Activated CD8-positive, alpha-beta T cell treated with anti-CD3 and anti-CD28 coated beads for 36 hours (primary cell): ENCODE data around the gene C15orf39. TPM values are rescaled to one million over a fixed set of nuclear protein-coding genes. Genes with fewer than 3 reads are reported as not detected.

ENCODE experiments used
- ATAC-seq: fragments of 200-7000 bp; cut with Tn5 transposase; one replicate; pipeline ENCODE4 v1.10.0; 2021; ENCODE audit warnings: mild to moderate bottlenecking, moderate library complexity
- CTCF ChIA-PET: fragments of 350-600 bp; sonication (Branson Sonifier 250); formaldehyde crosslinking; loops from one replicate; lab custom pipeline; 2021; ENCODE audit warnings: antibody characterized with exemption; lab: Charles Lee
- POLR2A ChIA-PET: fragments of 350-600 bp; sonication (Branson Sonifier 250); formaldehyde crosslinking; loops from one replicate; lab custom pipeline; 2021; ENCODE audit warnings: antibody characterized with exemption; lab: Charles Lee
- DNase-seq: peaks from one replicate; pipeline ENCODE4 v3.0.0-alpha.2; 2020
- H3K27ac Mint-ChIP-seq: one replicate; pipeline ENCODE4 v1.8.0; 2021; ENCODE audit warnings: mild to moderate bottlenecking, mixed read lengths
- H3K27me3 Mint-ChIP-seq: one replicate; pipeline ENCODE4 v1.8.0; 2021; ENCODE audit warnings: mixed read lengths
- H3K36me3 Mint-ChIP-seq: one replicate; pipeline ENCODE4 v1.8.0; 2021; ENCODE audit warnings: low read depth, mixed read lengths
- H3K4me1 Mint-ChIP-seq: one replicate; pipeline ENCODE4 v1.8.0; 2021; ENCODE audit warnings: low read depth, mixed read lengths
- H3K4me3 Mint-ChIP-seq: one replicate; pipeline ENCODE4 v1.8.0; 2021; ENCODE audit warnings: mild to moderate bottlenecking, moderate library complexity, mixed read lengths
- H3K9me3 Mint-ChIP-seq: one replicate; pipeline ENCODE4 v1.8.0; 2021; ENCODE audit warnings: mixed read lengths
- CTCF ChIP-seq: fragments of 200-600 bp; IDR thresholded peaks from one replicate; pipeline ENCODE4 v1.8.0; 2022; ENCODE audit warnings: antibody characterized with exemption, mild to moderate bottlenecking
- intact Hi-C: fragments of 100-400 bp; cut with micrococcal nuclease; formaldehyde crosslinking; loops from one replicate; pipeline ENCODE4 v1.10.0; 2022
- total RNA-seq, 2 experiments: library from RNA; stranded (reverse); gene quantifications; one replicate each; pipeline ENCODE4 v1.2.3, GENCODE V29; 2021

Gene C15orf39
- total RNA-seq, 2 experiments from 2014 or later = 22.1 to 24.1 TPM

- no peak overlapping the region for H3K4me3 Mint-ChIP-seq
Observed at GRCh38 chr15:75199357-75199940, 2.2 kb upstream of the C15orf39 start.

GRCh38 chr15:75200391-75200764, 1.3 kb upstream of the C15orf39 start:
- no peak for DNase-seq
- H3K27me3 Mint-ChIP-seq = no peaks in the 10 kb centered on the region
- H3K4me3 Mint-ChIP-seq = peak overlapping the region; percentile 92
- ATAC-seq = no peak
- H3K36me3 Mint-ChIP-seq = peaks cover 14% of the 10 kb centered on the region
- H3K4me1 Mint-ChIP-seq = peaks cover 45% of the 10 kb centered on the region
- ChIA-PET CTCF (interaction anchor here (1.7 to 3.8 kb wide), 6 partner anchors 9 to 176 kb away, joined by 4 to 31 read pairs (median 19); partner anchors contain the start of gene PPCDC), POLR2A (interaction anchor here (0.7 to 1.8 kb wide), 4 partner anchors 9 to 177 kb away, joined by 3 to 6 read pairs (median 5); partner anchors contain the start of gene PPCDC)
- no peak for TF ChIP-seq CTCF
- no peaks in the 10 kb centered on the region for H3K9me3 Mint-ChIP-seq
- intact Hi-C loops = no loop called here
- H3K27ac Mint-ChIP-seq = no peak overlapping the region

More at GRCh38 chr15:75199357-75199940, 2.2 kb upstream of the C15orf39 start:
- Mint-ChIP-seq H3K27ac (no peak overlapping the region), H3K9me3 (no peaks in the 10 kb centered on the region), H3K4me1 (peaks cover 37% of the 10 kb centered on the region), H3K36me3 (peaks cover 6% of the 10 kb centered on the region), H3K27me3 (peaks cover 1% of the 10 kb centered on the region)
- ATAC-seq (no peak), DNase-seq (no peak)
- POLR2A ChIA-PET = interaction anchor here (1.2 to 1.8 kb wide), 4 partner anchors 10 to 176 kb away, joined by 4 to 6 read pairs (median 4); partner anchors contain the start of gene PPCDC
- intact Hi-C loops = no loop called here
- CTCF ChIA-PET = interaction anchor here (0.6 to 3.8 kb wide), 5 partner anchors 91 to 252 kb away, joined by 4 to 31 read pairs (median 13); partner anchors contain the start of gene SIN3A
- TF ChIP-seq CTCF = no peak

GRCh38 chr15:75200765-75201615, 692 bp upstream of the C15orf39 start:
- H3K27me3 Mint-ChIP-seq = no peaks in the 10 kb centered on the region
- no peak for TF ChIP-seq CTCF
- peak; percentile 84 for DNase-seq

GRCh38 chr15:75202251-75203016, 752 bp downstream of the C15orf39 start:
- Mint-ChIP-seq H3K4me1 (peaks cover 46% of the 10 kb centered on the region), H3K27ac (peak overlapping the region; percentile 92), H3K9me3 (no peaks in the 10 kb centered on the region), H3K36me3 (peaks cover 22% of the 10 kb centered on the region), H3K27me3 (no peaks in the 10 kb centered on the region), H3K4me3 (peak overlapping the region; percentile 92)
- ATAC-seq (peak; percentile 48), DNase-seq (peak; percentile 92)
- intact Hi-C loops = no loop called here
- peak; percentile 56 for TF ChIP-seq CTCF
- POLR2A ChIA-PET = interaction anchor here (0.6 to 2.9 kb wide), 13 partner anchors 9 to 264 kb away, joined by 3 to 24 read pairs (median 4); partner anchors contain the start of genes COX5A and PPCDC
- CTCF ChIA-PET = interaction anchor here (0.7 to 4.9 kb wide), 14 partner anchors 11 to 414 kb away, joined by 3 to 89 read pairs (median 8); partner anchors contain the start of genes PPCDC and SCAMP5

More at GRCh38 chr15:75200765-75201615, 692 bp upstream of the C15orf39 start:
- no peak for ATAC-seq
- Mint-ChIP-seq H3K36me3 (peaks cover 14% of the 10 kb centered on the region), H3K27ac (peak overlapping the region; percentile 79), H3K4me1 (peaks cover 45% of the 10 kb centered on the region), H3K4me3 (peak overlapping the region; percentile 92), H3K9me3 (no peaks in the 10 kb centered on the region)
- ChIA-PET CTCF (interaction anchor here (0.7 to 3.8 kb wide), 22 partner anchors 9 to 295 kb away, joined by 3 to 31 read pairs (median 4); partner anchors contain the start of genes COX5A, FAM219B, PPCDC and SCAMP5), POLR2A (interaction anchor here (0.7 to 1.8 kb wide), 13 partner anchors 8 to 446 kb away, joined by 3 to 24 read pairs (median 4); partner anchors contain the start of gene PPCDC)
- intact Hi-C loops = no loop called here
